CD4-positive, alpha-beta memory T cell (primary cell): ENCODE data around the gene PTCH1. TPM values are rescaled to one million over a fixed set of nuclear protein-coding genes. Genes with fewer than 3 reads are reported as not detected.
A peak's percentile ranks its signal among the peaks of the same experiment; 100 is the strongest.

ENCODE experiments used
- CTCF ChIA-PET: fragments of 350-600 bp; sonication (Branson Sonifier 250); formaldehyde crosslinking; loops from one replicate; lab custom pipeline; 2021; ENCODE audit warnings: inconsistent platforms; ENCODE audit not compliant: partially characterized antibody; lab: Charles Lee
- POLR2A ChIA-PET: fragments of 350-600 bp; sonication (Branson Sonifier 250); formaldehyde crosslinking; loops from one replicate; lab custom pipeline; 2021; ENCODE audit not compliant: partially characterized antibody; lab: Charles Lee
- DNase-seq, 5 donors: peaks; one replicate each; pipeline versions ENCODE4 v3.0.0 to v3.0.0-alpha.2; 2020 to 2022; ENCODE audit warnings: mixed read lengths in 1 of 5
- H3K27ac ChIP-seq: one replicate; pipeline ENCODE4 v1.7.0; 2013; ENCODE audit warnings: low read depth, low read length
- H3K27me3 ChIP-seq: 2 replicates; pipeline ENCODE4 v1.7.0; 2013; ENCODE audit warnings: mild to moderate bottlenecking, low read length, moderate library complexity; ENCODE audit not compliant: insufficient read depth
- H3K36me3 ChIP-seq: 2 replicates; pipeline ENCODE4 v1.7.0; 2013; ENCODE audit warnings: mild to moderate bottlenecking, low read length, moderate library complexity; ENCODE audit not compliant: insufficient read depth
- H3K4me1 ChIP-seq: 2 replicates; pipeline ENCODE4 v1.7.0; 2013; ENCODE audit warnings: mild to moderate bottlenecking, low read length, moderate library complexity; ENCODE audit not compliant: insufficient read depth
- H3K4me3 ChIP-seq, 2 donors: one replicate each; pipeline ENCODE4 v1.7.0; 2013; ENCODE audit warnings: low read length in 2 of 2, mild to moderate bottlenecking in 1 of 2
- H3K9me3 ChIP-seq, 2 donors: one replicate each; pipeline ENCODE4 v1.7.0; 2013; ENCODE audit warnings: low read length in 2 of 2, control low read depth in 1 of 2; ENCODE audit not compliant: control insufficient read depth in 1 of 2
- H3K27ac Mint-ChIP-seq, 7 donors: one replicate each; pipeline ENCODE4 v1.8.0; 2020 to 2021; ENCODE audit warnings: mixed read lengths in 7 of 7, mild to moderate bottlenecking in 6 of 7, inconsistent platforms in 3 of 7, moderate library complexity in 3 of 7
- H3K27me3 Mint-ChIP-seq, 2 donors: one replicate each; pipeline ENCODE4 v1.8.0; 2020 to 2021; ENCODE audit warnings: mixed read lengths in 2 of 2
- H3K36me3 Mint-ChIP-seq, 2 donors: one replicate each; pipeline ENCODE4 v1.8.0; 2020 to 2021; ENCODE audit warnings: mixed read lengths in 2 of 2, inconsistent platforms in 1 of 2, mild to moderate bottlenecking in 1 of 2
- H3K4me1 Mint-ChIP-seq, 4 donors: one replicate each; pipeline ENCODE4 v1.8.0; 2020 to 2021; ENCODE audit warnings: mixed read lengths in 4 of 4, mild to moderate bottlenecking in 1 of 4
- H3K4me3 Mint-ChIP-seq, 8 donors: one replicate each; pipeline ENCODE4 v1.8.0; 2020 to 2021; ENCODE audit warnings: mixed read lengths in 8 of 8, mild to moderate bottlenecking in 7 of 8, moderate library complexity in 6 of 8, inconsistent platforms in 3 of 8
- H3K9me3 Mint-ChIP-seq, 8 donors: one replicate each; pipeline ENCODE4 v1.8.0; 2020 to 2021; ENCODE audit warnings: mixed read lengths in 8 of 8, mild to moderate bottlenecking in 5 of 8, inconsistent platforms in 3 of 8, moderate library complexity in 1 of 8
- intact Hi-C: fragments of 100-400 bp; cut with micrococcal nuclease; formaldehyde crosslinking; loops from one replicate; pipeline ENCODE4 v1.15.1; 2023
- polyA plus RNA-seq, 2 donors: library from polyadenylated mRNA; unstranded; fragments of 300-500 nt; fragmentation: Illumina TruSeq; gene quantifications; one replicate each; pipeline ENCODE4 v1.2.3, GENCODE V29; 2021
- total RNA-seq, 2 experiments: library from RNA; stranded (reverse); gene quantifications; one replicate each; pipeline ENCODE4 v1.2.3, GENCODE V29; 2021

PTCH1 gene
- total and polyA plus RNA-seq, 4 experiments from 2014 or later: 2.7 to 23.0 (median 16.2) TPM

DNA sequence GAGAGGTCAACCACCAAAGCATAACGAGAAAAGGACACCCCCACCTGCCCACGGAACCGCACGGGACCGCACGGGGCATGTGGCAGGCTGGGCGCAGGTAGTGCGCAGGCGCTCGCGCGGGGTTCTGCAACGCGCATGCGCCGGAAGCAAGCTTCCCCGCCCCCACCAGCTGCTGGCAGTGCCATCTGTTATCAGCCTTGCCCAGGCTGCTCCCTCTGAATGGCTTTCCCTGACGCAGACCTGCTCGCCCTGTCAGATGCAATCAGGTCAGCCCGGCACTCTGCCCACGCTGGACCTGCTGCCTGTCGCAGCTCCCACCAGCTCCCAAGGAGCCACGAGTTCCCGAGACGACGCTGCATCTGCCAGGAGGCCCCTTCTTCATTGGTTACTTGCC lies 22.8 kb downstream of the PTCH1 start:
- Mint-ChIP-seq H3K36me3 (no peaks in the 10 kb centered on the region), H3K27ac (peak overlapping the region; percentile 88 to 100 (median 98)), H3K4me1 (peaks cover 26 to 87% (median 57%) of the 10 kb centered on the region in 4 donors), H3K9me3 (no peaks in the 10 kb centered on the region), H3K4me3 (peak overlapping the region in 7 of 8 donors; percentile 87 to 93 (median 90)), H3K27me3 (peaks cover 1 to 4% of the 10 kb centered on the region in 2 donors)
- CTCF ChIA-PET: interaction anchor here (0.9 to 2.0 kb wide), 4 partner anchors 10 to 233 kb away, joined by 3 to 7 read pairs (median 4); no protein-coding TSS in a partner anchor
- Histone ChIP-seq H3K27me3 (no peaks in the 10 kb centered on the region), H3K36me3 (no peaks in the 10 kb centered on the region), H3K27ac (peak overlapping the region; percentile 64), H3K9me3 (no peaks in the 10 kb centered on the region), H3K4me3 (peak overlapping the region in 1 of 2 donors; percentile 48), H3K4me1 (peaks cover 65% of the 10 kb centered on the region)
- POLR2A ChIA-PET: interaction anchor here (0.8 to 7.6 kb wide), 9 partner anchors 13 to 394 kb away, joined by 3 to 82 read pairs (median 3); partner anchors contain the start of gene ERCC6L2
- peak in 2 of 5 donors; percentile 46 to 59 for DNase-seq
- intact Hi-C loops: loop anchor here (1.0 to 10.0 kb wide), 3 partner anchors 13 to 69 kb away; no protein-coding TSS in a partner anchor

- Histone ChIP-seq H3K27ac (no peak overlapping the region), H3K4me3 (no peak overlapping the region), H3K36me3 (no peaks in the 10 kb centered on the region), H3K27me3 (no peaks in the 10 kb centered on the region), H3K9me3 (no peaks in the 10 kb centered on the region), H3K4me1 (peaks cover 65% of the 10 kb centered on the region)
- Mint-ChIP-seq H3K4me1 (peaks cover 25 to 86% (median 56%) of the 10 kb centered on the region in 4 donors), H3K36me3 (no peaks in the 10 kb centered on the region), H3K27me3 (peaks cover 1 to 4% of the 10 kb centered on the region in 2 donors), H3K9me3 (no peaks in the 10 kb centered on the region), H3K4me3 (peak overlapping the region in 1 of 8 donors; percentile 40), H3K27ac (peak overlapping the region in 5 of 7 donors; percentile 37 to 72 (median 42))
- no peak for DNase-seq
- POLR2A ChIA-PET: interaction anchor here (7.6 kb wide), 1 partner anchor 13 kb away, joined by 82 read pairs; no protein-coding TSS in a partner anchor
- CTCF ChIA-PET: interaction anchor here (2.0 kb wide), 1 partner anchor 17 kb away, joined by 5 read pairs; no protein-coding TSS in a partner anchor
- intact Hi-C loops: loop anchor here (10.0 kb wide), 1 partner anchor 69 kb away; no protein-coding TSS in a partner anchor
Measured at GRCh38 chr9:95493402-95493801, 23.4 kb downstream of the PTCH1 start.

DNA sequence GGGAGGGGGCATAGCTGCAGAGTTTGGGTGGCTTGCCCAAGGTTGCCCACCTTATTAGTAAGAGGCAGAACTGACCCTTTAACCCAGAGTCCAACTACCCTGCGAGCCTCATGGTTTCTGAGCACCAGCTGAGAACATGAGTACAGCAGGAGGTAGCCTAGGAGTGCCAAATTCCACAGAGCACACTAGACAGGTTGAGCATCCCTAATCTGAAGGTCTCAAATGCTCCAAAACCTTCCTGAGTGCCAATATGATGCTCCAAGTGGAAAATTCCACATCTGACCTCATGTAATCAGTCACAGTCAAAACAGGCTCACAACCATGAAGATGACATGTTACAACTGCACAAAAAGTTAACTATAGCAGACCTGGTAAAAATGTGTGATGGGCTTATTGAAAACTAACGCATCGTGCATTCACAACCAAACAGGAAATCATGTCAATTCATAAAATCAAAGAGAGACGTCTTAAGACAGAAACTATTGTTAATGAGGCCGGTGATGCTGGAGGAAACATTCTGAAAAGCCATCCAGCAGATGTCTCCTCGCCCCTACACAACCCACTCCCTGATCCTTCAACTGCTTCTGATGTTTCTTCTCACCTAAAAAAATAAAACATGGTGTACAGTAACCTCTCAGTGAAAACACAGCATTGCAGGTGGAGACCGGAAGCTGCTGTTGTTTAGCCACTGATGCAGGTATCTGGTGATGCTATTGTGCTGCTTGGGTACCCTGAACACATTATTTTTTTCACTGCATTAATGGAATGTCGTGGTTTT lies 25.0 kb downstream of the PTCH1 start:
- no peaks in the 10 kb centered on the region for H3K36me3 Mint-ChIP-seq
- peaks cover 23 to 71% (median 51%) of the 10 kb centered on the region in 4 donors for H3K4me1 Mint-ChIP-seq
- Histone ChIP-seq H3K4me1 (peaks cover 54% of the 10 kb centered on the region), H3K36me3 (no peaks in the 10 kb centered on the region), H3K27me3 (no peaks in the 10 kb centered on the region), H3K27ac (no peak overlapping the region), H3K9me3 (no peaks in the 10 kb centered on the region), H3K4me3 (no peak overlapping the region)
- H3K4me3 Mint-ChIP-seq: peak overlapping the region in 5 of 8 donors; percentile 35 to 57 (median 55)
- POLR2A ChIA-PET: interaction anchor here (7.6 kb wide), 1 partner anchor 15 kb away, joined by 82 read pairs; no protein-coding TSS in a partner anchor
- CTCF ChIA-PET: interaction anchor here (0.8 to 2.0 kb wide), 2 partner anchors 15 to 22 kb away, joined by 3 to 5 read pairs; no protein-coding TSS in a partner anchor
- H3K27ac Mint-ChIP-seq: peak overlapping the region in 6 of 7 donors; percentile 1 to 87 (median 29)
- intact Hi-C loops: loop anchor here (10.0 kb wide), 1 partner anchor 67 kb away; no protein-coding TSS in a partner anchor
- H3K9me3 Mint-ChIP-seq: no peaks in the 10 kb centered on the region
- H3K27me3 Mint-ChIP-seq: no peaks in the 10 kb centered on the region
- DNase-seq: peak in 4 of 5 donors; percentile 18 to 44 (median 34)

- DNase-seq: no peak
- Histone ChIP-seq H3K4me1 (peaks cover 28% of the 10 kb centered on the region), H3K4me3 (no peak overlapping the region), H3K36me3 (no peaks in the 10 kb centered on the region), H3K27me3 (no peaks in the 10 kb centered on the region), H3K9me3 (no peaks in the 10 kb centered on the region), H3K27ac (no peak overlapping the region)
- H3K9me3 Mint-ChIP-seq: no peaks in the 10 kb centered on the region
- CTCF ChIA-PET: no interaction called here
- POLR2A ChIA-PET: no interaction called here
- no peak overlapping the region for H3K27ac Mint-ChIP-seq
- intact Hi-C loops: no loop called here
- H3K27me3 Mint-ChIP-seq: no peaks in the 10 kb centered on the region
- peaks cover 14 to 51% (median 35%) of the 10 kb centered on the region in 4 donors for H3K4me1 Mint-ChIP-seq
- H3K4me3 Mint-ChIP-seq: no peak overlapping the region
- H3K36me3 Mint-ChIP-seq: peaks cover 2 to 3% of the 10 kb centered on the region in 2 donors
Measured at GRCh38 chr9:95488954-95489353, 27.8 kb downstream of the PTCH1 start.

DNA sequence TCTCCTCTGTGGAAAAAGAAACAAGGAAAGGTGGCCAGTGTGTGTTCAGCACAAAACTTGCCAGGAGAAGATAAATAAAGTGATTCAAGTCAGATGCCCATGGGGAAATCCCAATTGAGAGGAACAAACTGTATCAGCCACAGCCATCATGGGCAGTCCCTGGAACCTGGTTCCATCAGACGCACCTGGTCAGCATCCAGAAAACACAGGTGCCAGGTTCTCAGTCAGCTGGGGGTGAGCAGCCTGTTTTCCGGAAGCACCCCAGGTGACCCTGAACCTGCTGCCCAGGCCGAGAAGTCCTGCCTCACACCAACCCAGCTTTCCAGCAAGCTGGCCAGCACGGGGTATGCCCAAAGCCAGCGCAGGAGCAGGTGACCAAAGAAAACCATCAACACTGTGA lies 30.5 kb downstream of the PTCH1 start:
- H3K36me3 ChIP-seq: no peaks in the 10 kb centered on the region
- peaks cover 2% of the 10 kb centered on the region for H3K4me1 ChIP-seq
- H3K27ac Mint-ChIP-seq: no peak overlapping the region
- ChIA-PET CTCF (no interaction called here), POLR2A (no interaction called here)
- H3K4me3 Mint-ChIP-seq: no peak overlapping the region
- no peaks in the 10 kb centered on the region for H3K27me3 ChIP-seq
- intact Hi-C loops: no loop called here
- no peaks in the 10 kb centered on the region for H3K27me3 Mint-ChIP-seq
- H3K36me3 Mint-ChIP-seq: peaks cover 6 to 7% of the 10 kb centered on the region in 2 donors
- H3K4me1 Mint-ChIP-seq: peaks cover 6 to 25% (median 15%) of the 10 kb centered on the region in 4 donors
- H3K27ac ChIP-seq: no peak overlapping the region
- H3K4me3 ChIP-seq: no peak overlapping the region
- no peak for DNase-seq
- H3K9me3 ChIP-seq: no peaks in the 10 kb centered on the region
- no peaks in the 10 kb centered on the region for H3K9me3 Mint-ChIP-seq

- H3K27me3 Mint-ChIP-seq: no peaks in the 10 kb centered on the region
- no peak overlapping the region for H3K4me3 Mint-ChIP-seq
- H3K9me3 ChIP-seq: no peaks in the 10 kb centered on the region
- DNase-seq: no peak
- intact Hi-C loops: no loop called here
- H3K4me1 ChIP-seq: no peaks in the 10 kb centered on the region
- no peaks in the 10 kb centered on the region for H3K9me3 Mint-ChIP-seq
- no peak overlapping the region for H3K4me3 ChIP-seq
- no peaks in the 10 kb centered on the region for H3K36me3 ChIP-seq
- ChIA-PET POLR2A (no interaction called here), CTCF (no interaction called here)
- peaks cover 4 to 21% (median 8%) of the 10 kb centered on the region in 4 donors for H3K4me1 Mint-ChIP-seq
- H3K36me3 Mint-ChIP-seq: peaks cover 19 to 21% of the 10 kb centered on the region in 2 donors
- H3K27ac ChIP-seq: no peak overlapping the region
- H3K27me3 ChIP-seq: no peaks in the 10 kb centered on the region
- H3K27ac Mint-ChIP-seq: no peak overlapping the region
Measured at GRCh38 chr9:95484225-95484624, 32.5 kb downstream of the PTCH1 start.

DNA sequence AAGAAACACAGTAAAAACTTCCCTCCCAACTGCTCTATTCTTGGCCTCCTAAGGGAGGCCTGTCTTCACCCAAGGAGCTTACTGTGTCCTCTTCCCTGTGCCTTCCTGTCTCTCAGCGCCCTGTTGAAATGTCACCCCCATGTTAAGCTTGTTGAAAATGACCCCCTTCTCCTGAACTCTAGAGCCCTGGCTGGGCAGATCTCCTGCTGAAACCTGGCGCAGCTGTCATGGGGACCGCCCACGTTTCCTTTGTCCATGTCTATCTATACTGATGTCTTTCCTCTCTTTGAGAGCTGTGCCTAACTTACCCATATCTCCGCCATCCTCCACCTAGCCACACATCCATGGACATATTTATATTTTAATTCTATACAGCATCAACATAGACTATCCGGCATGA lies 33.3 kb downstream of the PTCH1 start:
- Mint-ChIP-seq H3K4me1 (peaks cover 2 to 21% (median 4%) of the 10 kb centered on the region in 4 donors), H3K36me3 (peaks cover 19 to 28% of the 10 kb centered on the region in 2 donors), H3K4me3 (no peak overlapping the region), H3K27me3 (no peaks in the 10 kb centered on the region), H3K27ac (peak overlapping the region in 1 of 7 donors; percentile 63), H3K9me3 (no peaks in the 10 kb centered on the region)
- Histone ChIP-seq H3K4me1 (no peaks in the 10 kb centered on the region), H3K27me3 (no peaks in the 10 kb centered on the region), H3K36me3 (peaks cover 6% of the 10 kb centered on the region), H3K9me3 (no peaks in the 10 kb centered on the region), H3K27ac (no peak overlapping the region), H3K4me3 (no peak overlapping the region)
- ChIA-PET CTCF (no interaction called here), POLR2A (no interaction called here)
- DNase-seq: no peak
- intact Hi-C loops: no loop called here
